ENCODE measurements around the gene BLOC1S2. TPM values are rescaled to one million over a fixed set of nuclear protein-coding genes. Genes with fewer than 3 reads are reported as not detected.

BLOC1S2 gene
- total and polyA plus RNA-seq, 2 of the 8 experiments (the other 6 are each of a cell fraction or from before 2014, with no cell fraction given): 25.1 to 50.6 TPM

GRCh38 chr10:100229819-100230422, 56.6 kb downstream of the BLOC1S2 start:
- H2BK120ac ChIP-seq (replicated peaks; ENCODE audit: low read depth, low read length): no peak overlapping the region
- no peak overlapping the region for H2BK15ac ChIP-seq (ENCODE audit: low read length)
- no peak overlapping the region for H4K91ac ChIP-seq (replicated peaks; ENCODE audit: insufficient read length, low read length)
- 77% methylated on average over 21 of the region's 21 CpGs; no CpG with 5 or more reads in 1 of the 2 experiments for WGBS, 2 experiments (ENCODE audit: extremely low coverage in 1 of 2, insufficient coverage in 1 of 2, insufficient read length in 1 of 2, insufficient replicate concordance in 2 of 2, low coverage in 1 of 2, low lambda C conversion rate in 2 of 2, missing lambda C conversion rate in 1 of 2)
- H3K23me2 ChIP-seq (ENCODE audit: low read depth, low read length): peaks cover 7% of the 10 kb centered on the region
- peak overlapping the region; percentile 19; the same call in 1 of the 2 replicates for H2BK12ac ChIP-seq (ENCODE audit: low read depth, low read length)
- H3K9ac ChIP-seq (replicated peaks in 1 of 4; ENCODE audit: extremely low read depth in 1 of 4, low read depth in 3 of 4, low read length in 3 of 4): peak overlapping the region; percentile 43 to 89 (median 58)
- H3K56ac ChIP-seq (replicated peaks; ENCODE audit: insufficient read length, low read depth, low read length): no peak overlapping the region
- no peaks in the 10 kb centered on the region for H3K4me1 ChIP-seq (replicated peaks in 1 of 4; ENCODE audit: control insufficient read depth in 3 of 4, insufficient read depth in 4 of 4, low read length in 3 of 4)
- FAIRE-seq (no peak), DNase-seq (ENCODE audit: low read depth in 1 of 2, low spot score in 2 of 2) (no peak)
- no peaks in the 10 kb centered on the region for H3K9me3 ChIP-seq (ENCODE audit: insufficient read depth in 2 of 2, low read depth in 1 of 2, low read length in 1 of 2)
- H2AK5ac ChIP-seq (ENCODE audit: low read depth, low read length): no peak overlapping the region
- no peak overlapping the region for H3K4ac ChIP-seq (replicated peaks; ENCODE audit: insufficient read length, low read depth, low read length)
- H4K20me1 ChIP-seq (replicated peaks in 1 of 2; ENCODE audit: control insufficient read depth in 1 of 2, insufficient read depth in 2 of 2, low read length in 2 of 2): peaks cover 2 to 3% of the 10 kb centered on the region in 2 experiments
- H3K14ac ChIP-seq (ENCODE audit: insufficient read length): no peak overlapping the region
- no peak; a peak in 1 of 4 replicates for TF ChIP-seq HDAC2 (IDR thresholded peaks at IDR 0.05; ENCODE audit: borderline replicate concordance in 1 of 2, low read depth in 2 of 2, low read length in 2 of 2)
- peak; percentile 7 for TF ChIP-seq ASH2L (IDR thresholded peaks at IDR 0.05; ENCODE audit: low read length)
- TF ChIP-seq BACH1 (IDR thresholded peaks at IDR 0.05; ENCODE audit: low read length): no peak
- peak; percentile 91 for TF ChIP-seq KDM1A (IDR thresholded peaks at IDR 0.05; ENCODE audit: borderline replicate concordance, low read length)
- no peak overlapping the region for H2BK20ac ChIP-seq (ENCODE audit: low read length)
- 0 out of 2 replicates have a peak overlapping the region, but pooled peaks have one; percentile 38 for H2BK5ac ChIP-seq (ENCODE audit: low read depth, low read length)
- no peak overlapping the region for H3K23ac ChIP-seq (ENCODE audit: insufficient read length)
- POLR2A ChIA-PET (ENCODE audit: partially characterized antibody): interaction anchor here (1.4 kb wide), 1 partner anchor 13 kb away, joined by 7 read pairs; no protein-coding TSS in a partner anchor
- peaks cover 7 to 39% (median 13%) of the 10 kb centered on the region in 4 experiments; a peak in 7 of 8 replicates for H3K36me3 ChIP-seq (ENCODE audit: control insufficient read depth in 2 of 4, insufficient read depth in 4 of 4, low read length in 3 of 4)
- peaks cover 3 to 31% of the 10 kb centered on the region in 2 experiments for H3K79me2 ChIP-seq (ENCODE audit: control insufficient read depth in 1 of 2, insufficient read depth in 2 of 2, low read length in 2 of 2)
- no peaks in the 10 kb centered on the region for H3K27me3 ChIP-seq (replicated peaks in 1 of 4; ENCODE audit: control insufficient read depth in 3 of 4, extremely low read depth in 1 of 4, insufficient read depth in 3 of 4, low read length in 3 of 4)
- CTCF ChIA-PET (ENCODE audit: partially characterized antibody): interaction anchor here (0.6 to 1.1 kb wide), 2 partner anchors 11 to 162 kb away, joined by 4 to 6 read pairs; no protein-coding TSS in a partner anchor
- H4K8ac ChIP-seq (ENCODE audit: extremely low read depth, insufficient read depth, low read length): peak overlapping the region; percentile 74
- H3K79me1 ChIP-seq (ENCODE audit: low read depth, low read length): peaks cover 6% of the 10 kb centered on the region
- H3K18ac ChIP-seq (ENCODE audit: extremely low read depth, low read length): 0 out of 2 replicates have a peak overlapping the region, but pooled peaks have one; percentile 62
- H3K27ac ChIP-seq (ENCODE audit: low read depth, low read length): no peak overlapping the region
- peak overlapping the region; percentile 93 to 100 for H3K4me2 ChIP-seq (ENCODE audit: insufficient read depth in 1 of 2, low read depth in 2 of 2, low read length in 2 of 2)
- H2AFZ ChIP-seq (ENCODE audit: low read length): peak overlapping the region; percentile 12; the same call in 1 of the 2 replicates
- H4K5ac ChIP-seq (ENCODE audit: insufficient read length, low read depth, low read length): peak overlapping the region; percentile 91
- H3K4me3 ChIP-seq (ENCODE audit: extremely low read depth in 1 of 4, insufficient read depth in 2 of 4, low read depth in 3 of 4, low read length in 4 of 4): peak overlapping the region; percentile 89 to 100 (median 94)
